RWPE2 (cell line): ENCODE results near the gene NSD2.

Experiments used
- ATAC-seq: fragments of 200-7000 bp; cut with Tn5 transposase; 3 replicates; pipeline ENCODE4 v1.9.1; 2021; ENCODE audit warnings: low read depth
- DNase-seq: peaks from one replicate; pipeline ENCODE4 v3.0.0-alpha.2; 2020; ENCODE audit warnings: low spot score
- H3K27ac ChIP-seq: fragments of 450-650 bp; 2 replicates; pipeline ENCODE4 v1.5.1; 2017; ENCODE audit warnings: mild to moderate bottlenecking; ENCODE audit not compliant: poor library complexity, severe bottlenecking
- H3K27me3 ChIP-seq: fragments of 250-450 bp; sonication (Bioruptor Pico); 2 replicates; pipeline ENCODE4 v1.5.1; 2021; ENCODE audit warnings: mild to moderate bottlenecking, moderate library complexity; ENCODE audit not compliant: insufficient read depth, poor library complexity, severe bottlenecking
- H3K36me3 ChIP-seq: fragments of 250-450 bp; sonication (Bioruptor Pico); 2 replicates; pipeline ENCODE4 v1.5.1; 2020; ENCODE audit warnings: low read depth, mild to moderate bottlenecking, moderate library complexity
- H3K4me1 ChIP-seq: fragments of 250-450 bp; sonication (Bioruptor Pico); 2 replicates; pipeline ENCODE4 v1.5.1; 2021; ENCODE audit warnings: mild to moderate bottlenecking, moderate library complexity; ENCODE audit not compliant: insufficient read depth, poor library complexity, severe bottlenecking
- H3K4me3 ChIP-seq: fragments of 250-450 bp; sonication (Bioruptor Pico); 2 replicates; pipeline ENCODE4 v1.5.1; 2021; ENCODE audit warnings: mild to moderate bottlenecking, moderate library complexity; ENCODE audit not compliant: severe bottlenecking
- H3K9me3 ChIP-seq: fragments of 250-450 bp; sonication (Bioruptor Pico); 2 replicates; pipeline ENCODE4 v1.5.1; 2021; ENCODE audit warnings: mild to moderate bottlenecking, moderate library complexity; ENCODE audit not compliant: severe bottlenecking
- CTCF ChIP-seq: fragments of 450-650 bp; IDR thresholded peaks from one replicate; pipeline ENCODE4 v1.5.1; 2017; ENCODE audit warnings: mild to moderate bottlenecking, moderate library complexity; ENCODE audit not compliant: poor library complexity, severe bottlenecking

Gene NSD2

GRCh38 chr4:1964971-1965370, 93.8 kb downstream of the NSD2 start:
- no peak for ATAC-seq
- H3K27me3 ChIP-seq, result no peaks in the 10 kb centered on the region
- H3K9me3 ChIP-seq, result no peaks in the 10 kb centered on the region
- no peak for DNase-seq
- TF ChIP-seq CTCF, result no peak
- H3K4me1 ChIP-seq, result no peaks in the 10 kb centered on the region
- peaks cover 90% of the 10 kb centered on the region for H3K36me3 ChIP-seq
- no peak overlapping the region for H3K27ac ChIP-seq
- no peak overlapping the region for H3K4me3 ChIP-seq

- no peak for DNase-seq
- H3K4me1 ChIP-seq, result no peaks in the 10 kb centered on the region
- no peak for ATAC-seq
- no peak overlapping the region for H3K4me3 ChIP-seq
- no peak overlapping the region for H3K27ac ChIP-seq
- no peak for TF ChIP-seq CTCF
- peaks cover 90% of the 10 kb centered on the region for H3K36me3 ChIP-seq
- H3K27me3 ChIP-seq, result no peaks in the 10 kb centered on the region
- H3K9me3 ChIP-seq, result no peaks in the 10 kb centered on the region
Measured at GRCh38 chr4:1967512-1968149, 96.4 kb downstream of the NSD2 start.

DNA sequence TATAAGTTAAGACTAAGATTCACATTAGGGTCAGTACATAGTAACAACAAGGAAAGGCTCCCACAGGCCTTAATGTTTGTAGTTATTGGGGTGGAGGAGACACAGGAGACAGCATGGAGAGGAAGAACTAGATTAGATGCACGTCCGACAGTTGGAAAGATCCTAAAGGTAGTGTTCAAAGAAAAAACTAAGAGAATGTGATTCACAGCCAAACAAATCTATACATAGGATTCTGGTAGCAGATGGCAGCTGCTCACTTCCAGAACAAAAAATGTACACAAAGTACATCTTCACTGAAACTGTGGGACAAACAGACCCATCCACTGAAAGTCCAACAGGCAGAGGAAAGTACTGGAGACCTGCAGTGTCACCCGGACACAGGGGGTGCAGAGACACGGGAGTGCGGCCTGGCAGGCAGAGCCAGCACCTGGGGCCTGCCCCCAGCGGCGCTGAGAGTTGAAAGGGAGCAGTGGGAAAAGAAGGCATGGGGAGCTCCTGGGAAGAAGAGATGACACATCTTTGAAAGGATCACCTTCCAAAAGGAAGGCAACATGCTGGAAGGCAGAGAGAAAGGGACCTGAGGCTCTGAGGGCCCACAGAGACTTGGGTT, 97.6 kb downstream of the NSD2 start:
- Histone ChIP-seq H3K27ac (no peak overlapping the region), H3K4me3 (no peak overlapping the region), H3K27me3 (no peaks in the 10 kb centered on the region), H3K9me3 (no peaks in the 10 kb centered on the region), H3K4me1 (no peaks in the 10 kb centered on the region), H3K36me3 (peaks cover 89% of the 10 kb centered on the region)
- no peak for DNase-seq
- no peak for ATAC-seq
- TF ChIP-seq CTCF, result no peak

- no peaks in the 10 kb centered on the region for H3K4me1 ChIP-seq
- H3K9me3 ChIP-seq, result no peaks in the 10 kb centered on the region
- H3K4me3 ChIP-seq, result no peak overlapping the region
- no peaks in the 10 kb centered on the region for H3K27me3 ChIP-seq
- H3K36me3 ChIP-seq, result peaks cover 89% of the 10 kb centered on the region
- ATAC-seq, result no peak; the same call in 2 of the 3 replicates
- TF ChIP-seq CTCF, result no peak
- no peak overlapping the region for H3K27ac ChIP-seq
- DNase-seq, result peak; percentile 29
Measured at GRCh38 chr4:1969928-1970723, 98.9 kb downstream of the NSD2 start.
